IMR-90 (cell line): ENCODE results near the gene ACOD1. TPM values are rescaled to one million over a fixed set of nuclear protein-coding genes. Genes with fewer than 3 reads are reported as not detected.
A peak's percentile ranks its signal among the peaks of the same experiment; 100 is the strongest.

Source experiments
- ATAC-seq: fragments of 200-7000 bp; cut with Tn5 transposase; 2 replicates; pipeline ENCODE4 v1.9.1; 2020; ENCODE audit warnings: low read depth, mild to moderate bottlenecking, moderate library complexity
- BruUV-seq: library from RNA; stranded (reverse); fragments of 400-500 nt; replicated peaks from 2 replicates; lab custom pipeline; 2021; lab: Mats Ljungman, UMichigan
- CTCF ChIA-PET: fragments of 300-600 bp; formaldehyde crosslinking; extraction: SDS; loops from one replicate; lab custom pipeline; 2021; ENCODE audit warnings: antibody characterized with exemption; lab: Yijun Ruan, JAX
- POLR2A ChIA-PET: fragments of 300-600 bp; sonication (Branson Sonifier 250); formaldehyde crosslinking; loops from one replicate; lab custom pipeline; 2022; ENCODE audit warnings: antibody characterized with exemption; ENCODE audit not compliant: unreplicated experiment; lab: Charles Lee
- DNase-seq: peaks from one replicate; pipeline ENCODE4 v3.0.0; 2013
- H2AFZ ChIP-seq: replicated peaks from 2 replicates; pipeline ENCODE3; 2013; ENCODE audit warnings: low read length, mild to moderate bottlenecking; ENCODE audit not compliant: poor library complexity
- H2AK5ac ChIP-seq: 2 replicates; pipeline ENCODE4 v1.6.1; 2013; ENCODE audit warnings: low read depth, low read length, inconsistent platforms
- H2AK9ac ChIP-seq: replicated peaks from 2 replicates; pipeline ENCODE3; 2013; ENCODE audit warnings: mild to moderate bottlenecking, low read depth, low read length, moderate library complexity; ENCODE audit not compliant: poor library complexity
- H2BK120ac ChIP-seq: 2 replicates; pipeline ENCODE4 v1.6.1; 2013; ENCODE audit warnings: low read depth, low read length, inconsistent platforms
- H2BK15ac ChIP-seq: 3 replicates; pipeline ENCODE4 v1.6.1; 2013; ENCODE audit warnings: low read depth, low read length, inconsistent platforms
- H2BK20ac ChIP-seq: 2 replicates; pipeline ENCODE4 v1.6.1; 2013; ENCODE audit warnings: low read depth, mild to moderate bottlenecking, inconsistent platforms, low read length, moderate library complexity
- H2BK5ac ChIP-seq: 2 replicates; pipeline ENCODE4 v1.6.1; 2013; ENCODE audit warnings: mild to moderate bottlenecking, low read depth, low read length, inconsistent platforms; ENCODE audit not compliant: poor library complexity, severe bottlenecking
- H3K14ac ChIP-seq: replicated peaks from 2 replicates; pipeline ENCODE4 v1.6.1; 2013; ENCODE audit warnings: low read depth, low read length, inconsistent platforms
- H3K18ac ChIP-seq: 2 replicates; pipeline ENCODE4 v1.6.1; 2013; ENCODE audit warnings: low read depth, low read length, control low read depth
- H3K23ac ChIP-seq: 2 replicates; pipeline ENCODE4 v1.6.1; 2013; ENCODE audit warnings: low read depth, low read length, inconsistent platforms
- H3K27ac ChIP-seq: 2 replicates; pipeline ENCODE4 v1.5.1; 2013; ENCODE audit warnings: mild to moderate bottlenecking, control low read depth, low read length; ENCODE audit not compliant: insufficient read depth
- H3K27me3 ChIP-seq: 2 replicates; pipeline ENCODE4 v1.6.1; 2013; ENCODE audit warnings: low read length; ENCODE audit not compliant: control insufficient read depth, insufficient read depth
- H3K36me3 ChIP-seq: 2 replicates; pipeline ENCODE4 v1.6.1; 2013; ENCODE audit warnings: low read length, mixed read lengths; ENCODE audit not compliant: control insufficient read depth, insufficient read depth
- H3K4ac ChIP-seq: 2 replicates; pipeline ENCODE4 v1.6.1; 2013; ENCODE audit warnings: low read depth, low read length, inconsistent platforms
- H3K4me1 ChIP-seq: 2 replicates; pipeline ENCODE4 v1.6.1; 2013; ENCODE audit warnings: low read length, mixed read lengths; ENCODE audit not compliant: control insufficient read depth, insufficient read depth
- H3K4me2 ChIP-seq: 2 replicates; pipeline ENCODE4 v1.6.1; 2013; ENCODE audit warnings: low read depth, mild to moderate bottlenecking, control low read depth, low read length, moderate library complexity
- H3K4me3 ChIP-seq: 2 replicates; pipeline ENCODE4 v1.5.1; 2013; ENCODE audit warnings: low read depth, mild to moderate bottlenecking, control low read depth, low read length, moderate library complexity; ENCODE audit not compliant: insufficient read depth
- H3K56ac ChIP-seq: 2 replicates; pipeline ENCODE4 v1.6.1; 2013; ENCODE audit warnings: low read length, inconsistent platforms; ENCODE audit not compliant: insufficient read depth; ENCODE audit errors: extremely low read depth
- H3K79me1 ChIP-seq, 2 experiments: 2 replicates each; pipeline ENCODE4 v1.6.1; 2013; ENCODE audit warnings: low read length in 2 of 2, inconsistent platforms in 1 of 2, low read depth in 1 of 2
- H3K9ac ChIP-seq: 2 replicates; pipeline ENCODE4 v1.6.1; 2013; ENCODE audit warnings: low read depth, low read length, control low read depth
- H3K9me1 ChIP-seq: 2 replicates; pipeline ENCODE4 v1.6.1; 2013; ENCODE audit warnings: low read length, inconsistent platforms; ENCODE audit not compliant: insufficient read depth
- H3K9me3 ChIP-seq: 2 replicates; pipeline ENCODE4 v1.6.1; 2013; ENCODE audit warnings: low read length; ENCODE audit not compliant: control insufficient read depth, insufficient read depth
- H4K20me1 ChIP-seq: 2 replicates; pipeline ENCODE4 v1.6.1; 2013; ENCODE audit warnings: low read length, inconsistent platforms; ENCODE audit not compliant: insufficient read depth
- H4K5ac ChIP-seq: 2 replicates; pipeline ENCODE4 v1.6.1; 2013; ENCODE audit warnings: mild to moderate bottlenecking, low read depth, low read length, control low read depth
- H4K8ac ChIP-seq, 2 experiments: 2 replicates each; pipeline ENCODE4 v1.6.1; 2013; ENCODE audit warnings: low read depth in 2 of 2, low read length in 2 of 2, control low read depth in 1 of 2, inconsistent platforms in 1 of 2
- H4K91ac ChIP-seq: 2 replicates; pipeline ENCODE4 v1.6.1; 2013; ENCODE audit warnings: low read depth, low read length, inconsistent platforms; ENCODE audit not compliant: insufficient read depth
- MAFK ChIP-seq: IDR thresholded peaks from 2 replicates; pipeline ENCODE4 v1.6.1; 2012; ENCODE audit warnings: low read depth, low read length, improper control_type of control experiment
- MXI1 ChIP-seq: IDR thresholded peaks from 2 replicates; pipeline ENCODE4 v1.6.1; 2012; ENCODE audit warnings: low read depth, mild to moderate bottlenecking, low read length, moderate library complexity, borderline replicate concordance
- WGBS, 2 experiments: methylation state at CpG; one replicate each; pipeline versions ENCODE4 v1.1.5 to v1.1.7; 2013; ENCODE audit warnings: missing lambda C conversion rate in 2 of 2; ENCODE audit not compliant: insufficient read length in 1 of 2; ENCODE audit errors: extremely low coverage in 2 of 2; 5-methylcytosine and 5-hydroxymethylcytosine counted together
- dilution Hi-C: fragments of 300-500 bp; cut with HindIII; formaldehyde crosslinking; loops from one replicate; pipeline ENCODE4 v1.14.3; 2018; ENCODE audit warnings: low sequenced_read_pairs; ENCODE audit not compliant: unreplicated experiment
- in situ Hi-C: fragments of 300-500 bp; cut with MboI; formaldehyde crosslinking; loops from 3 replicates; pipeline ENCODE4 v1.14.3; 2019; ENCODE audit warnings: low sequenced_read_pairs, inconsistent platforms, mixed read lengths
- intact Hi-C: fragments of 100-400 bp; cut with micrococcal nuclease; formaldehyde crosslinking; loops from 2 replicates; pipeline ENCODE4 v1.10.0; 2022
- polyA plus RNA-seq, 3 experiments: library from polyadenylated mRNA; depleted of rRNA; stranded (reverse); fragments of >200 nt; gene quantifications; 2 replicates each; pipeline ENCODE4 v1.2.3, GENCODE V29; 2012; ENCODE audit warnings: low replicate concordance in 1 of 3
- total RNA-seq: library from RNA; depleted of rRNA; stranded (reverse); fragments of >200 nt; gene quantifications from 2 replicates; pipeline ENCODE4 v1.2.3, GENCODE V29; 2012

Gene ACOD1
- total and polyA plus RNA-seq, 2 of the 4 experiments (the other 2 are of a cell fraction), result not detected

- ChIA-PET POLR2A (no interaction called here), CTCF (interaction anchor here (0.7 to 3.7 kb wide), 3 partner anchors 9 to 285 kb away, joined by 3 to 15 read pairs (median 14); no protein-coding TSS in a partner anchor)
- Histone ChIP-seq H3K9me1 (peaks cover 7% of the 10 kb centered on the region), H2AK9ac (no peak overlapping the region), H4K5ac (no peak overlapping the region), H3K36me3 (peaks cover 6% of the 10 kb centered on the region), H2BK5ac (no peak overlapping the region), H4K20me1 (no peaks in the 10 kb centered on the region), H3K79me1 (peaks cover 23 to 35% of the 10 kb centered on the region in 2 experiments), H3K23ac (no peak overlapping the region), H4K8ac (no peak overlapping the region), H3K4me3 (no peak overlapping the region), H2BK20ac (no peak overlapping the region), H3K14ac (no peak overlapping the region), H2AK5ac (no peak overlapping the region), H3K27ac (no peak overlapping the region), H3K9ac (no peak overlapping the region), H2BK120ac (no peak overlapping the region), H4K91ac (no peak overlapping the region), H3K4me2 (peak overlapping the region; percentile 68; the same call in 1 of the 2 replicates), H2AFZ (no peak overlapping the region), H3K9me3 (no peaks in the 10 kb centered on the region), H3K56ac (no peak overlapping the region), H3K18ac (no peak overlapping the region), H3K27me3 (no peaks in the 10 kb centered on the region), H3K4me1 (peaks cover 4% of the 10 kb centered on the region; the same call in 1 of the 2 replicates), H3K4ac (no peak overlapping the region), H2BK15ac (no peak overlapping the region)
- peak; percentile 78 for TF ChIP-seq MAFK
- no peak for TF ChIP-seq MXI1
- BruUV-seq, result no TSS peak
- in situ Hi-C loops (loop anchor here (25.0 kb wide), 1 partner anchor 1306 kb away; no protein-coding TSS in a partner anchor), intact Hi-C loops (loop anchor here (5.0 kb wide), 1 partner anchor 836 kb away; no protein-coding TSS in a partner anchor), dilution Hi-C loops (no loop called here)
- no peak for ATAC-seq
- no peak for DNase-seq
- no CpG with 5 or more reads among the region's 5 CpGs for WGBS, 2 experiments
Measured at GRCh38 chr13:76993473-76993872, 45.2 kb downstream of the ACOD1 start.
